H1 (cell line): Measurements from ENCODE around the gene KLF5. TPM values are rescaled to one million over a fixed set of nuclear protein-coding genes. Genes with fewer than 3 reads are reported as not detected.

Experiments
- BACH1 ChIP-seq: IDR thresholded peaks from 2 replicates; pipeline ENCODE4 v1.6.1; 2012; ENCODE audit warnings: low read length, improper control_type of control experiment
- EP300 ChIP-seq, 2 experiments: IDR thresholded peaks; 1 replicate in 1 of 2; 2 replicates in 1 of 2; pipeline ENCODE4 v1.6.1; 2011 to 2012; ENCODE audit warnings: low read depth in 2 of 2, low read length in 2 of 2, mild to moderate bottlenecking in 2 of 2, borderline replicate concordance in 1 of 2, inconsistent platforms in 1 of 2, moderate library complexity in 1 of 2
- FOSL1 ChIP-seq: IDR thresholded peaks from 2 replicates; pipeline ENCODE4 v1.6.1; 2011; ENCODE audit warnings: mild to moderate bottlenecking, low read depth, low read length, moderate library complexity; ENCODE audit not compliant: insufficient read depth
- RFX5 ChIP-seq: IDR thresholded peaks from 2 replicates; pipeline ENCODE4 v1.6.1; 2011; ENCODE audit warnings: low read depth, low read length, improper control_type of control experiment, borderline replicate concordance
- polyA plus RNA-seq, 7 experiments: library from polyadenylated mRNA; depleted of rRNA in 3 of 7; stranded (reverse) in 5 of 7; unstranded in 2 of 7; fragments of >200 nt in 5 of 7; fragments of 200-250 nt in 2 of 7; gene quantifications; 1 replicate in 5 of 7; 2 replicates in 1 of 7; 4 replicates in 1 of 7; pipeline versions ENCODE4 v1.2.1 to v1.2.3, GENCODE V29; 2011 to 2013; ENCODE audit warnings: missing spikeins in 2 of 7, mixed read lengths in 2 of 7
- total RNA-seq: library from RNA; stranded (reverse); fragmentation: NEBNext Ultra II Directional; extraction: Animal tissue kit (Norgen Biotek cat#: 25700); gene quantifications from 2 replicates; pipeline ENCODE4 v1.2.1, GENCODE V29; 2021

KLF5 gene
- total and polyA plus RNA-seq, 2 of the 8 experiments (the other 6 are each of a cell fraction or from before 2014, with no cell fraction given) = 1.2 to 2.3 TPM

- TF ChIP-seq BACH1 = peak; percentile 36; the same call in 1 of the 2 replicates
- TF ChIP-seq EP300 (IDR thresholded peaks at IDR 0.05; ENCODE audit: borderline replicate concordance in 1 of 2, low read depth in 2 of 2, low read length in 2 of 2) = no peak
- TF ChIP-seq FOSL1 = no peak
- no peak for TF ChIP-seq RFX5
Observed at GRCh38 chr13:73090116-73090822, 31.5 kb downstream of the KLF5 start (continued).
